GM12891 (cell line): ENCODE data around the gene USP15.

ENCODE experiments used
- POLR2A ChIP-seq: IDR thresholded peaks from 2 replicates; pipeline ENCODE4 v1.6.1; 2011; ENCODE audit warnings: low read depth, low read length, control low read depth
- POLR2AphosphoS5 ChIP-seq: IDR thresholded peaks from 2 replicates; pipeline ENCODE4 v1.6.1; 2011; ENCODE audit warnings: low read depth, low read length, control low read depth
- SPI1 ChIP-seq: IDR thresholded peaks from 2 replicates; pipeline ENCODE4 v1.6.1; 2011; ENCODE audit warnings: low read depth, low read length, control low read depth

GRCh38 chr12:62278022-62278421, 17.8 kb downstream of the USP15 start:
- no peak for TF ChIP-seq POLR2AphosphoS5
- no peak for TF ChIP-seq SPI1
- no peak for TF ChIP-seq POLR2A
